ENCODE measurements around the gene C9orf153. TPM values are rescaled to one million over a fixed set of nuclear protein-coding genes. Genes with fewer than 3 reads are reported as not detected.

The C9orf153 gene
- total and polyA plus RNA-seq, 2 experiments from 2014 or later = not detected

- no peak for TF ChIP-seq EZH2 (IDR thresholded peaks at IDR 0.05; ENCODE audit: borderline replicate concordance)
- TF ChIP-seq EZH2phosphoT487 (IDR thresholded peaks at IDR 0.05; ENCODE audit: low read depth, severe bottlenecking, unreplicated experiment) = no peak
- no peak for TF ChIP-seq CTCF (IDR thresholded peaks at IDR 0.05; ENCODE audit: poor library complexity)
- 89% methylated on average over 1 of the region's 1 CpG for WGBS (ENCODE audit: low lambda C conversion rate, missing lambda C conversion rate)
- no peak overlapping the region for H3K27ac ChIP-seq
Observed at GRCh38 chr9:86252870-86253269, 6.6 kb downstream of the C9orf153 start.

GRCh38 chr9:86250123-86250522 is 9.3 kb downstream of the C9orf153 start:
- no peak for TF ChIP-seq EZH2phosphoT487 (IDR thresholded peaks at IDR 0.05; ENCODE audit: low read depth, severe bottlenecking, unreplicated experiment)
- TF ChIP-seq CTCF (IDR thresholded peaks at IDR 0.05; ENCODE audit: poor library complexity) = no peak
- H3K9me3 ChIP-seq (ENCODE audit: low read depth) = no peaks in the 10 kb centered on the region
- H3K36me3 ChIP-seq (replicated peaks; ENCODE audit: insufficient read depth, low read depth) = no peaks in the 10 kb centered on the region
- H3K9me2 ChIP-seq (replicated peaks; ENCODE audit: insufficient read depth) = no peaks in the 10 kb centered on the region
- H3K27me3 ChIP-seq = no peaks in the 10 kb centered on the region
- no peaks in the 10 kb centered on the region for H4K20me1 ChIP-seq (ENCODE audit: insufficient read depth, poor library complexity, severe bottlenecking)
- DNase-seq (ENCODE audit: low spot score) = no peak
- H3K4me2 ChIP-seq = no peak overlapping the region
- no peak overlapping the region for H3K27ac ChIP-seq
- H3K4me3 ChIP-seq = no peak overlapping the region
- H3K79me2 ChIP-seq = no peaks in the 10 kb centered on the region
- no peak overlapping the region for H2AFZ ChIP-seq
- H3K4me1 ChIP-seq (ENCODE audit: insufficient read depth) = no peaks in the 10 kb centered on the region

More at GRCh38 chr9:86252870-86253269, 6.6 kb downstream of the C9orf153 start:
- Histone ChIP-seq H2AFZ (no peak overlapping the region), H3K4me3 (no peak overlapping the region), H3K36me3 (replicated peaks; ENCODE audit: insufficient read depth, low read depth) (no peaks in the 10 kb centered on the region), H4K20me1 (ENCODE audit: insufficient read depth, poor library complexity, severe bottlenecking) (no peaks in the 10 kb centered on the region), H3K9me2 (replicated peaks; ENCODE audit: insufficient read depth) (no peaks in the 10 kb centered on the region), H3K4me1 (ENCODE audit: insufficient read depth) (no peaks in the 10 kb centered on the region), H3K9me3 (ENCODE audit: low read depth) (no peaks in the 10 kb centered on the region), H3K79me2 (no peaks in the 10 kb centered on the region), H3K4me2 (no peak overlapping the region), H3K27me3 (no peaks in the 10 kb centered on the region)
- no peak for DNase-seq (ENCODE audit: low spot score)

GRCh38 chr9:86248746-86249145 is 10.7 kb downstream of the C9orf153 start:
- H3K4me1 ChIP-seq (ENCODE audit: insufficient read depth) = no peaks in the 10 kb centered on the region
- H3K9me2 ChIP-seq (replicated peaks; ENCODE audit: insufficient read depth) = no peaks in the 10 kb centered on the region
- H4K20me1 ChIP-seq (ENCODE audit: insufficient read depth, poor library complexity, severe bottlenecking) = no peaks in the 10 kb centered on the region
- H3K27me3 ChIP-seq = no peaks in the 10 kb centered on the region
- DNase-seq (ENCODE audit: low spot score) = no peak
- H3K79me2 ChIP-seq = no peaks in the 10 kb centered on the region
- no peak overlapping the region for H3K4me3 ChIP-seq
- no peak overlapping the region for H3K4me2 ChIP-seq
- no peak for TF ChIP-seq EZH2phosphoT487 (IDR thresholded peaks at IDR 0.05; ENCODE audit: low read depth, severe bottlenecking, unreplicated experiment)
- TF ChIP-seq CTCF (IDR thresholded peaks at IDR 0.05; ENCODE audit: poor library complexity) = no peak
- no peak for TF ChIP-seq EZH2 (IDR thresholded peaks at IDR 0.05; ENCODE audit: borderline replicate concordance)
- no peaks in the 10 kb centered on the region for H3K9me3 ChIP-seq (ENCODE audit: low read depth)
- H2AFZ ChIP-seq = no peak overlapping the region
- H3K36me3 ChIP-seq (replicated peaks; ENCODE audit: insufficient read depth, low read depth) = no peaks in the 10 kb centered on the region
- whole genome bisulfite sequencing (ENCODE audit: low lambda C conversion rate, missing lambda C conversion rate) = 86% methylated on average over 4 of the region's 4 CpGs
- H3K27ac ChIP-seq = no peak overlapping the region

- H3K27me3 ChIP-seq = no peaks in the 10 kb centered on the region
- H3K9me2 ChIP-seq (replicated peaks; ENCODE audit: insufficient read depth) = no peaks in the 10 kb centered on the region
- H2AFZ ChIP-seq = no peak overlapping the region
- H4K20me1 ChIP-seq (ENCODE audit: insufficient read depth, poor library complexity, severe bottlenecking) = no peaks in the 10 kb centered on the region
- TF ChIP-seq EZH2 (IDR thresholded peaks at IDR 0.05; ENCODE audit: borderline replicate concordance) = no peak
- TF ChIP-seq CTCF (IDR thresholded peaks at IDR 0.05; ENCODE audit: poor library complexity) = no peak
- no peak for TF ChIP-seq EZH2phosphoT487 (IDR thresholded peaks at IDR 0.05; ENCODE audit: low read depth, severe bottlenecking, unreplicated experiment)
- no peak for DNase-seq (ENCODE audit: low spot score)
- H3K4me3 ChIP-seq = no peak overlapping the region
- H3K4me1 ChIP-seq (ENCODE audit: insufficient read depth) = no peaks in the 10 kb centered on the region
- H3K36me3 ChIP-seq (replicated peaks; ENCODE audit: insufficient read depth, low read depth) = no peaks in the 10 kb centered on the region
- no peak overlapping the region for H3K27ac ChIP-seq
- no peaks in the 10 kb centered on the region for H3K9me3 ChIP-seq (ENCODE audit: low read depth)
- no peaks in the 10 kb centered on the region for H3K79me2 ChIP-seq
- H3K4me2 ChIP-seq = no peak overlapping the region
- WGBS (ENCODE audit: low lambda C conversion rate, missing lambda C conversion rate) = 58% methylated on average over 6 of the region's 6 CpGs
Observed at GRCh38 chr9:86246752-86247161, 12.7 kb downstream of the C9orf153 start.

Data from hepatocyte (in vitro differentiated cells).